ENCODE results near the gene SOX18. TPM values are rescaled to one million over a fixed set of nuclear protein-coding genes. Genes with fewer than 3 reads are reported as not detected.

Gene SOX18
- total RNA-seq, 1 experiment from 2014 or later = 0.30 TPM

DNA sequence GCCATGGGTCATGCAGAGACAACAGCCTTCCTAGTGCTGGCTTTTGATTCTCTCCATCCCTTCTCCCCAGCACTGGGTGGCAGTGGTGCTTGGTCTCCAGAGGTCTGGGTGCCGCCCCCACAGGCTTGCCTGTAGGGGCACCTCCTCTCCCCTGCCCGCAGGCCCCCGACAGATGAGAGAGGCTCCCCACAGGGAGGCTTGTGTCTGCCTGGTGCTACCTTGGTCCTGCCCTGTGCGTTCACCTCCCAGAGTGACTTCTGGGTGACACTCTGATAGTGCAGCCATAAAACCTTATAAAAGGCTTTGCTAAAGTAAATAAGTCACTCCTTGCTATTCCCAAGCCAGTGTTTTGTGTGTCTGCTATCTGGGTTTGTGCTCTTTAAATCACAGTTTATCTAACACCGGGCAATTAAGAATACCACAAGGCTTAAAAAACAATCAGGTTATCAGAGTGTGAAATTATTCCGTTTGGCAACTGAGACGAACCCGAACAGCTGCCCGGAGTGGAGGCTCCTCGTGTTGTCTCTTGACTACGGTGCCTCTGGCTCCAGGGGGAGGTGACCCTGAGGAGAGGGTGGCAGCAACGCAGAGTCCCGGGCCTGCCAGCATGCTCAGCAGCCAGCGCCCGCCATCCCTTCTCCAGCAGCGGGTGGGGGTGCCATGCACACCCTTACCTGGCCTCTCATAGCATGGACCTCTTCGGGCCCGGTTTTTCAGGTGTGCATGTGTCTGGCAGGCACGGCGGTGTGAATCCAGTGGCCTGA lies 18.9 kb downstream of the SOX18 start:
- Histone ChIP-seq H3K36me3 (ENCODE audit: insufficient read depth, low read length, poor library complexity, severe bottlenecking) (peaks cover 25% of the 10 kb centered on the region), H3K27ac (ENCODE audit: low read depth, low read length, poor library complexity, severe bottlenecking) (no peak overlapping the region)

GRCh38 chr20:64029293-64030117 lies 19.9 kb downstream of the SOX18 start:
- Histone ChIP-seq H3K4me1 (ENCODE audit: insufficient read depth, low read length, poor library complexity, severe bottlenecking) (no peaks in the 10 kb centered on the region), H3K27me3 (replicated peaks; ENCODE audit: insufficient read depth, low read depth, low read length, poor library complexity) (no peaks in the 10 kb centered on the region), H3K9me3 (ENCODE audit: low read depth, low read length, poor library complexity, severe bottlenecking) (no peaks in the 10 kb centered on the region), H3K36me3 (ENCODE audit: insufficient read depth, low read length, poor library complexity, severe bottlenecking) (peaks cover 33% of the 10 kb centered on the region), H3K27ac (ENCODE audit: low read depth, low read length, poor library complexity, severe bottlenecking) (no peak overlapping the region), H3K4me3 (ENCODE audit: low read depth, low read length, poor library complexity, severe bottlenecking) (no peak overlapping the region)
- TF ChIP-seq, protein P1, sequence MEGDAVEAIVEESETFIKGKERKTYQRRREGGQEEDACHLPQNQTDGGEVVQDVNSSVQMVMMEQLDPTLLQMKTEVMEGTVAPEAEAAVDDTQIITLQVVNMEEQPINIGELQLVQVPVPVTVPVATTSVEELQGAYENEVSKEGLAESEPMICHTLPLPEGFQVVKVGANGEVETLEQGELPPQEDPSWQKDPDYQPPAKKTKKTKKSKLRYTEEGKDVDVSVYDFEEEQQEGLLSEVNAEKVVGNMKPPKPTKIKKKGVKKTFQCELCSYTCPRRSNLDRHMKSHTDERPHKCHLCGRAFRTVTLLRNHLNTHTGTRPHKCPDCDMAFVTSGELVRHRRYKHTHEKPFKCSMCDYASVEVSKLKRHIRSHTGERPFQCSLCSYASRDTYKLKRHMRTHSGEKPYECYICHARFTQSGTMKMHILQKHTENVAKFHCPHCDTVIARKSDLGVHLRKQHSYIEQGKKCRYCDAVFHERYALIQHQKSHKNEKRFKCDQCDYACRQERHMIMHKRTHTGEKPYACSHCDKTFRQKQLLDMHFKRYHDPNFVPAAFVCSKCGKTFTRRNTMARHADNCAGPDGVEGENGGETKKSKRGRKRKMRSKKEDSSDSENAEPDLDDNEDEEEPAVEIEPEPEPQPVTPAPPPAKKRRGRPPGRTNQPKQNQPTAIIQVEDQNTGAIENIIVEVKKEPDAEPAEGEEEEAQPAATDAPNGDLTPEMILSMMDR (conservative IDR thresholded peaks at IDR 0.05; ENCODE audit: low read depth, low read length) = no peak
- TF ChIP-seq EZH2 (IDR thresholded peaks at IDR 0.05; ENCODE audit: borderline replicate concordance, low read depth, low read length, poor library complexity, severe bottlenecking) = no peak
- CTCF ChIA-PET = no interaction called here
- no peak for DNase-seq (ENCODE audit: low spot score)
- BruUV-seq (replicated peaks) = no TSS peak
- POLR2A ChIA-PET (ENCODE audit: low non-redundant PET) = no interaction called here
- intact Hi-C loops (cut with micrococcal nuclease; ENCODE audit: unreplicated experiment) = no loop called here

More for the DNA sequence above, 18.9 kb downstream of the SOX18 start:
- intact Hi-C loops (cut with micrococcal nuclease; ENCODE audit: unreplicated experiment) = no loop called here
- no peak for TF ChIP-seq EZH2 (IDR thresholded peaks at IDR 0.05; ENCODE audit: borderline replicate concordance, low read depth, low read length, poor library complexity, severe bottlenecking)
- TF ChIP-seq, protein P1 (conservative IDR thresholded peaks at IDR 0.05; ENCODE audit: low read depth, low read length) = no peak
- Histone ChIP-seq H3K27me3 (replicated peaks; ENCODE audit: insufficient read depth, low read depth, low read length, poor library complexity) (no peaks in the 10 kb centered on the region), H3K9me3 (ENCODE audit: low read depth, low read length, poor library complexity, severe bottlenecking) (no peaks in the 10 kb centered on the region), H3K4me1 (ENCODE audit: insufficient read depth, low read length, poor library complexity, severe bottlenecking) (no peaks in the 10 kb centered on the region), H3K4me3 (ENCODE audit: low read depth, low read length, poor library complexity, severe bottlenecking) (no peak overlapping the region)
- DNase-seq (ENCODE audit: low spot score) = no peak
- BruUV-seq (replicated peaks) = no TSS peak
- CTCF ChIA-PET = no interaction called here
- POLR2A ChIA-PET (ENCODE audit: low non-redundant PET) = no interaction called here

DNA sequence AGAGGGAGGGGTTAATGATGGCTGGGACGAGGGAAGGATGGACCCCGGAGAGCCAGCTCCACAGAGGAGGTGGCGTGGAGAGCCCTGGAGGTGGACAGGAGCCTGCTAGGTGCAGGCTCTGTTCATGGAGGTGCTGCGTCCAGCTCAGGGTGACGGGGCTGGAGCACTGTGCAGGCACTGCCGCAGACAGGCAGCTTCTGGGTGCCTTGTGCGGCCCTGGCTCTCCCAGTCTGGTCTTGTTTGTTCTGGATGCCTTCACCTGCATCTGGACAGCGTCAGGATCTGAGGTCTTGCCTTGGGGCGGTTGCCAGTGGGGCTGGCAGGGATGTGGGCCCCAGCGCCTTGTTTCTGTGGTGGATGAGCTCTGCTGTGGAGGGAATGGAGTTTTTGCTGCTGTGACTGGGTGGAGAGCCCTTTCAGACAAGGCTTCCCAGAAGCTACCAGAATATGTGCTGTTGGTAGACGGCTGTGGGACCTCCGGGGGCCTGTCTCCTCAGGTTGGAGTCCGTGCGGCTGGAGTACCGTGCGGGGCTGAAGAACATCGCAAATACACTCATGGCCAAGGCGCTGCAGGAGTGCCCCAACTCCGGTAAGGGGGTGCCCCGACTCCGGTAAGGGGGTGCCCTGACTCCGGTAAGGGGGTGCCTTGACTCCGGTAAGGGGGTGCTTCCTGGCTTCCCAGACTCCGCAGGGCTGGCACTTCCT lies 21.3 kb downstream of the SOX18 start:
- H3K36me3 ChIP-seq (ENCODE audit: insufficient read depth, low read length, poor library complexity, severe bottlenecking) = peaks cover 38% of the 10 kb centered on the region
- H3K9me3 ChIP-seq (ENCODE audit: low read depth, low read length, poor library complexity, severe bottlenecking) = no peaks in the 10 kb centered on the region
- no peaks in the 10 kb centered on the region for H3K4me1 ChIP-seq (ENCODE audit: insufficient read depth, low read length, poor library complexity, severe bottlenecking)
- no peaks in the 10 kb centered on the region for H3K27me3 ChIP-seq (replicated peaks; ENCODE audit: insufficient read depth, low read depth, low read length, poor library complexity)
- POLR2A ChIA-PET (ENCODE audit: low non-redundant PET) = no interaction called here
- intact Hi-C loops (cut with micrococcal nuclease; ENCODE audit: unreplicated experiment) = no loop called here
- TF ChIP-seq, protein P1 (conservative IDR thresholded peaks at IDR 0.05; ENCODE audit: low read depth, low read length) = no peak
- no peak overlapping the region for H3K4me3 ChIP-seq (ENCODE audit: low read depth, low read length, poor library complexity, severe bottlenecking)
- BruUV-seq (replicated peaks) = no TSS peak
- CTCF ChIA-PET = no interaction called here
- DNase-seq (ENCODE audit: low spot score) = no peak
- no peak overlapping the region for H3K27ac ChIP-seq (ENCODE audit: low read depth, low read length, poor library complexity, severe bottlenecking)
